Vagina (tissue), 2 donors: ENCODE measurements around the gene SLC12A5.

Experiments used
- POLR2A ChIP-seq, 2 donors: fragments of 450-650 bp; IDR thresholded peaks; one replicate each; pipeline ENCODE4 v1.6.1; 2017; ENCODE audit warnings: antibody characterized with exemption in 2 of 2, mild to moderate bottlenecking in 2 of 2, moderate library complexity in 2 of 2
- POLR2AphosphoS5 ChIP-seq, 2 donors: sonication (generic); formaldehyde crosslinking; IDR thresholded peaks; one replicate each; pipeline ENCODE4 v1.9.0; 2017; ENCODE audit warnings: antibody characterized with exemption in 2 of 2, mild to moderate bottlenecking in 2 of 2, low read depth in 1 of 2; ENCODE audit not compliant: insufficient read depth in 1 of 2
- TF ChIP-seq, protein P1 (sequence below), 3 experiments: fragments of 450-650 bp in 2 of 3; fragments of 200-600 bp in 1 of 3; sonication (generic) in 1 of 3; IDR thresholded peaks; one replicate each; pipeline ENCODE4 v1.5.1; 2017 to 2019; ENCODE audit warnings: antibody characterized with exemption in 3 of 3, mild to moderate bottlenecking in 2 of 3, moderate library complexity in 2 of 3

DNA sequence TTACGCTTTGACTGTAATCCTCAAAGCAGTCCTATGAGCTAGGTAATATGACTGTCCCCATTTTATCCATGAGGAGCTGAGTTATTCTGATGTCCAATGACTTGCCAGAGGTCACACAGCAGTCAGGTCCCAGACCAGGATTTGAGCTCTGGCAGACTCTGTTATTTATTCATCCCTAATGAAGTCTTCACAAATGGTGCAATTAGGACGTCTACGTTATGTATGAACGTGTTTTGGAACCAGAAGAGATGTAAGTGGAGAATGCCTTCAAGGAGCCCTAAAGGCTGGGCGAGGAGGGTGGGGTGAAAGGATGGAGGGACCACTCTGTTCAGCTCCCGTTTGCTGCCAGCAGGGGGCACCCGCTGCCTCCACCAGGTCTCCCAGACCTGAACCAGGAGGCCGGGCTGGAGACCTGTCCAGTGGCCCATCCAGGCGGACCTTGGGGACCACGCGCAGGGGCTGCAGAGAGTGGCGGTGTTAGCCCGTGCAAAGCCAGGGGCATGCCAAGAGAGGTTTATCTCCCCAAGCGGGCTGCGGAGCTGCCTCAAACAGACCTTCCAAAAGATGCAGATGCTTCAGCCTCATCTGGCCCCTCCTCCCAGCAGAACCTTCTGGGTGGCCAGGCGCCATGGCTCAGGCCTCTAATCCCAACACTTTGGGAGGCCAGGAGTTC is 41.8 kb upstream of the SLC12A5 start:
- no peak for TF ChIP-seq POLR2AphosphoS5 (IDR thresholded peaks at IDR 0.05; ENCODE audit: insufficient read depth in 1 of 2, low read depth in 1 of 2)
- TF ChIP-seq, protein P1, sequence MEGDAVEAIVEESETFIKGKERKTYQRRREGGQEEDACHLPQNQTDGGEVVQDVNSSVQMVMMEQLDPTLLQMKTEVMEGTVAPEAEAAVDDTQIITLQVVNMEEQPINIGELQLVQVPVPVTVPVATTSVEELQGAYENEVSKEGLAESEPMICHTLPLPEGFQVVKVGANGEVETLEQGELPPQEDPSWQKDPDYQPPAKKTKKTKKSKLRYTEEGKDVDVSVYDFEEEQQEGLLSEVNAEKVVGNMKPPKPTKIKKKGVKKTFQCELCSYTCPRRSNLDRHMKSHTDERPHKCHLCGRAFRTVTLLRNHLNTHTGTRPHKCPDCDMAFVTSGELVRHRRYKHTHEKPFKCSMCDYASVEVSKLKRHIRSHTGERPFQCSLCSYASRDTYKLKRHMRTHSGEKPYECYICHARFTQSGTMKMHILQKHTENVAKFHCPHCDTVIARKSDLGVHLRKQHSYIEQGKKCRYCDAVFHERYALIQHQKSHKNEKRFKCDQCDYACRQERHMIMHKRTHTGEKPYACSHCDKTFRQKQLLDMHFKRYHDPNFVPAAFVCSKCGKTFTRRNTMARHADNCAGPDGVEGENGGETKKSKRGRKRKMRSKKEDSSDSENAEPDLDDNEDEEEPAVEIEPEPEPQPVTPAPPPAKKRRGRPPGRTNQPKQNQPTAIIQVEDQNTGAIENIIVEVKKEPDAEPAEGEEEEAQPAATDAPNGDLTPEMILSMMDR (IDR thresholded peaks at IDR 0.05): peak; percentile 44 to 65 (median 62)
- no peak for TF ChIP-seq POLR2A (IDR thresholded peaks at IDR 0.05)
